ENCODE results near the gene KDM3B. TPM values are rescaled to one million over a fixed set of nuclear protein-coding genes. Genes with fewer than 3 reads are reported as not detected.

The KDM3B gene
- total and polyA plus RNA-seq, 9 of the 15 experiments (the other 6 are each of a cell fraction or from before 2014, with no cell fraction given) = 13.8 to 62.8 (median 41.9) TPM

- TF ChIP-seq ID3 (CRISPR knock-in tag; IDR thresholded peaks at IDR 0.05) = no peak
- 0 out of 2 replicates have a peak, but pooled peaks have one; percentile 35 for TF ChIP-seq ID3 (tag; IDR thresholded peaks at IDR 0.05)
- TF ChIP-seq MGA (IDR thresholded peaks at IDR 0.05) = peak; percentile 17; the same call in 1 of the 2 replicates
- 0 out of 2 replicates have a peak, but pooled peaks have one; percentile 25 for TF ChIP-seq TFAP4 (CRISPR knock-in tag; IDR thresholded peaks at IDR 0.05; ENCODE audit: borderline replicate concordance)
- no peak for TF ChIP-seq BACH1 (tag; IDR thresholded peaks at IDR 0.05)
- no peak for TF ChIP-seq RREB1 (CRISPR knock-in tag; IDR thresholded peaks at IDR 0.05)
Measured at GRCh38 chr5:138336952-138337684, 15.4 kb upstream of the KDM3B start (continued).
